B cell (primary cell): ENCODE measurements around the gene STK4. TPM values are rescaled to one million over a fixed set of nuclear protein-coding genes. Genes with fewer than 3 reads are reported as not detected.

Source experiments
- ATAC-seq: fragments of 200-7000 bp; cut with Tn5 transposase; one replicate; pipeline ENCODE4 v1.10.0; 2021; ENCODE audit warnings: low read depth, mild to moderate bottlenecking, moderate number of reproducible peaks, moderate library complexity
- CTCF ChIA-PET: fragments of 350-600 bp; sonication (Branson Sonifier 250); formaldehyde crosslinking; loops from one replicate; lab custom pipeline; 2021; ENCODE audit warnings: antibody characterized with exemption, inconsistent platforms; lab: Charles Lee
- POLR2A ChIA-PET: fragments of 350-600 bp; sonication (Branson Sonifier 250); formaldehyde crosslinking; loops from one replicate; lab custom pipeline; 2021; ENCODE audit warnings: antibody characterized with exemption; lab: Charles Lee
- DNase-seq: peaks from one replicate; pipeline ENCODE4 v3.0.0; 2013
- H2AFZ ChIP-seq: 2 replicates; pipeline ENCODE4 v1.6.1; 2012; ENCODE audit warnings: mild to moderate bottlenecking, low read depth, low read length; ENCODE audit not compliant: insufficient read depth, poor library complexity, severe bottlenecking
- H3K27ac ChIP-seq, 2 donors: 1 replicate in 1 of 2; 2 replicates in 1 of 2; pipeline ENCODE4 v1.5.1; 2012 to 2013; ENCODE audit warnings: low read length in 2 of 2, mild to moderate bottlenecking in 2 of 2, moderate library complexity in 1 of 2
- H3K27me3 ChIP-seq, 4 experiments: fragments of 200-600 bp in 1 of 4; sonication (generic) in 1 of 4; replicated peaks in 1 of 4; 1 replicate in 2 of 4; 2 replicates in 2 of 4; pipeline versions ENCODE4 v1.6.1 to v1.7.0; 2013 to 2016; ENCODE audit warnings: low read length in 3 of 4, mild to moderate bottlenecking in 2 of 4, mixed read lengths in 1 of 4, moderate library complexity in 1 of 4; ENCODE audit not compliant: insufficient read depth in 4 of 4, control insufficient read depth in 3 of 4; ENCODE audit errors: control extremely low read depth in 1 of 4
- H3K36me3 ChIP-seq, 2 experiments: replicated peaks in 1 of 2; 1 replicate in 1 of 2; 2 replicates in 1 of 2; pipeline versions ENCODE4 v1.6.1 to v1.7.1; 2013; ENCODE audit warnings: low read length in 1 of 2; ENCODE audit not compliant: insufficient read depth in 2 of 2, control insufficient read depth in 1 of 2; ENCODE audit errors: control extremely low read depth in 1 of 2, extremely low read depth in 1 of 2
- H3K4me1 ChIP-seq, 2 donors: fragments of 200-600 bp in 1 of 2; sonication (generic) in 1 of 2; 1 replicate in 1 of 2; 2 replicates in 1 of 2; pipeline versions ENCODE4 v1.5.1 to v1.6.1; 2013 to 2017; ENCODE audit warnings: low read length in 2 of 2; ENCODE audit not compliant: control insufficient read depth in 2 of 2, insufficient read depth in 2 of 2
- H3K4me2 ChIP-seq: replicated peaks from 2 replicates; pipeline ENCODE3; 2012; ENCODE audit warnings: mild to moderate bottlenecking, low read depth, low read length; ENCODE audit not compliant: poor library complexity, severe bottlenecking
- H3K4me3 ChIP-seq, 5 experiments: fragments of 200-600 bp in 1 of 5; sonication (generic) in 1 of 5; 1 replicate in 3 of 5; 2 replicates in 2 of 5; pipeline versions ENCODE4 v1.5.1 to v1.7.0; 2011 to 2016; ENCODE audit warnings: low read length in 4 of 5, mild to moderate bottlenecking in 4 of 5, low read depth in 2 of 5, control low read depth in 1 of 5, moderate library complexity in 1 of 5; ENCODE audit not compliant: insufficient read depth in 1 of 5; ENCODE audit errors: control extremely low read depth in 1 of 5, extremely low read depth in 1 of 5
- H3K79me2 ChIP-seq: fragments of 200-600 bp; sonication (generic); one replicate; pipeline ENCODE4 v1.6.0; 2016; ENCODE audit warnings: low read length; ENCODE audit not compliant: control insufficient read depth, insufficient read depth
- H3K9ac ChIP-seq: fragments of 200-600 bp; sonication (generic); 2 replicates; pipeline ENCODE4 v1.6.1; 2017; ENCODE audit warnings: mild to moderate bottlenecking, low read length, moderate library complexity
- H3K9me3 ChIP-seq, 3 donors: one replicate each; pipeline versions ENCODE4 v1.6.1 to v1.7.1; 2013; ENCODE audit warnings: low read length in 2 of 3; ENCODE audit not compliant: control insufficient read depth in 2 of 3, insufficient read depth in 1 of 3; ENCODE audit errors: control extremely low read depth in 1 of 3
- H4K20me1 ChIP-seq: 2 replicates; pipeline ENCODE4 v1.6.0; 2012; ENCODE audit warnings: mild to moderate bottlenecking, low read length; ENCODE audit not compliant: insufficient read depth, control insufficient read depth, poor library complexity, severe bottlenecking
- H3K27ac Mint-ChIP-seq: one replicate; pipeline ENCODE4 v1.8.0; 2021; ENCODE audit warnings: mixed read lengths
- H3K27me3 Mint-ChIP-seq: one replicate; pipeline ENCODE4 v1.8.0; 2021; ENCODE audit warnings: mixed read lengths
- H3K4me1 Mint-ChIP-seq: one replicate; pipeline ENCODE4 v1.8.0; 2021; ENCODE audit warnings: mixed read lengths
- H3K4me3 Mint-ChIP-seq: one replicate; pipeline ENCODE4 v1.8.0; 2021; ENCODE audit warnings: mixed read lengths
- H3K9me3 Mint-ChIP-seq: one replicate; pipeline ENCODE4 v1.8.0; 2022; ENCODE audit warnings: mixed read lengths; ENCODE audit not compliant: insufficient read depth
- CTCF ChIP-seq: fragments of 200-600 bp; IDR thresholded peaks from one replicate; pipeline ENCODE4 v1.8.0; 2022; ENCODE audit warnings: antibody characterized with exemption, mild to moderate bottlenecking
- EZH2 ChIP-seq: IDR thresholded peaks from 2 replicates; pipeline ENCODE4 v1.6.1; 2012; ENCODE audit warnings: borderline replicate concordance, low read depth, mild to moderate bottlenecking, moderate library complexity, low read length; ENCODE audit not compliant: insufficient read depth, poor library complexity, severe bottlenecking
- WGBS: methylation state at CpG from one replicate; pipeline ENCODE4 v1.1.5; 2013; ENCODE audit warnings: missing lambda C conversion rate; ENCODE audit not compliant: insufficient coverage; 5-methylcytosine and 5-hydroxymethylcytosine counted together
- intact Hi-C: fragments of 100-400 bp; cut with micrococcal nuclease; formaldehyde crosslinking; loops from one replicate; pipeline ENCODE4 v1.10.0; 2022
- polyA plus RNA-seq: library from polyadenylated mRNA; depleted of rRNA; stranded (reverse); fragments of >200 nt; gene quantifications from 2 replicates; pipeline ENCODE4 v1.2.3, GENCODE V29; 2012
- total RNA-seq, 2 donors: library from RNA; stranded (reverse); fragments of 120-200 nt in 1 of 2; gene quantifications; 1 replicate in 1 of 2; 2 replicates in 1 of 2; pipeline versions ENCODE4 v1.2.3 to v1.2.4, GENCODE V29; 2013 to 2022

The STK4 gene
- total and polyA plus RNA-seq, 2 donors (not counting 1 experiment from before 2014, with no cell fraction given) = 38.9 to 324 TPM

- 95% methylated on average over 6 of the region's 8 CpGs for WGBS
- H3K4me3 Mint-ChIP-seq = no peak overlapping the region
- Histone ChIP-seq H3K36me3 (peaks cover 3 to 75% of the 10 kb centered on the region in 2 experiments), H3K9me3 (no peaks in the 10 kb centered on the region), H4K20me1 (no peaks in the 10 kb centered on the region), H3K79me2 (peaks cover 80% of the 10 kb centered on the region), H3K27ac (peak overlapping the region in 1 of 2 donors; percentile 98), H3K4me2 (no peak overlapping the region), H3K9ac (no peak overlapping the region), H3K4me1 (peaks cover 36 to 47% of the 10 kb centered on the region in 2 donors), H2AFZ (no peak overlapping the region), H3K4me3 (no peak overlapping the region), H3K27me3 (no peaks in the 10 kb centered on the region)
- ATAC-seq (no peak), DNase-seq (no peak)
- TF ChIP-seq EZH2 (no peak), CTCF (no peak)
- no peaks in the 10 kb centered on the region for H3K27me3 Mint-ChIP-seq
- H3K4me1 Mint-ChIP-seq = peaks cover 66% of the 10 kb centered on the region
- POLR2A ChIA-PET = interaction anchor here (0.5 to 0.7 kb wide), 3 partner anchors 15 to 395 kb away, joined by 3 to 7 read pairs (median 4); partner anchors contain the start of gene STK4
- CTCF ChIA-PET = interaction anchor here (0.7 to 0.9 kb wide), 2 partner anchors 28 to 67 kb away, joined by 4 to 6 read pairs; no protein-coding TSS in a partner anchor
- H3K9me3 Mint-ChIP-seq = no peaks in the 10 kb centered on the region
- intact Hi-C loops = no loop called here
- H3K27ac Mint-ChIP-seq = peak overlapping the region; percentile 76
Measured at GRCh38 chr20:44981736-44982406, 15.6 kb downstream of the STK4 start.

- Mint-ChIP-seq H3K9me3 (no peaks in the 10 kb centered on the region), H3K4me1 (peaks cover 59% of the 10 kb centered on the region), H3K4me3 (peak overlapping the region; percentile 23), H3K27ac (peak overlapping the region; percentile 84), H3K27me3 (no peaks in the 10 kb centered on the region)
- TF ChIP-seq EZH2 (no peak), CTCF (no peak)
- POLR2A ChIA-PET = no interaction called here
- Histone ChIP-seq H3K27ac (peak overlapping the region in 1 of 2 donors; percentile 98), H3K4me3 (no peak overlapping the region), H3K9ac (no peak overlapping the region), H3K9me3 (no peaks in the 10 kb centered on the region), H4K20me1 (no peaks in the 10 kb centered on the region), H3K36me3 (peaks cover 3 to 82% of the 10 kb centered on the region in 2 experiments), H3K4me2 (no peak overlapping the region), H2AFZ (no peak overlapping the region), H3K4me1 (peaks cover 31 to 34% of the 10 kb centered on the region in 2 donors), H3K27me3 (no peaks in the 10 kb centered on the region), H3K79me2 (peaks cover 73% of the 10 kb centered on the region)
- ATAC-seq = no peak
- intact Hi-C loops = no loop called here
- no peak for DNase-seq
- 98% methylated on average over 4 of the region's 7 CpGs for WGBS
- CTCF ChIA-PET = interaction anchor here (1.0 to 1.3 kb wide), 2 partner anchors 11 to 14 kb away, joined by 3 to 4 read pairs; no protein-coding TSS in a partner anchor
Measured at GRCh38 chr20:44983093-44983674, 16.9 kb downstream of the STK4 start.
